IMR-90 (cell line): ENCODE measurements around the gene C17orf78. TPM values are rescaled to one million over a fixed set of nuclear protein-coding genes. Genes with fewer than 3 reads are reported as not detected.
"Not testable (repeated sequence)": the region's sequence is repeated elsewhere in the genome, so short reads cannot be mapped to it uniquely, and the experiment has no call there.

Experiments
- ATAC-seq: fragments of 200-7000 bp; cut with Tn5 transposase; 2 replicates; pipeline ENCODE4 v1.9.1; 2020; ENCODE audit warnings: low read depth, mild to moderate bottlenecking, moderate library complexity
- BruUV-seq: library from RNA; stranded (reverse); fragments of 400-500 nt; replicated peaks from 2 replicates; lab custom pipeline; 2021; lab: Mats Ljungman, UMichigan
- CTCF ChIA-PET: fragments of 300-600 bp; formaldehyde crosslinking; extraction: SDS; loops from one replicate; lab custom pipeline; 2021; ENCODE audit warnings: antibody characterized with exemption; lab: Yijun Ruan, JAX
- POLR2A ChIA-PET: fragments of 300-600 bp; sonication (Branson Sonifier 250); formaldehyde crosslinking; loops from one replicate; lab custom pipeline; 2022; ENCODE audit warnings: antibody characterized with exemption; ENCODE audit not compliant: unreplicated experiment; lab: Charles Lee
- DNase-seq: peaks from one replicate; pipeline ENCODE4 v3.0.0; 2013
- H2AFZ ChIP-seq: replicated peaks from 2 replicates; pipeline ENCODE3; 2013; ENCODE audit warnings: low read length, mild to moderate bottlenecking; ENCODE audit not compliant: poor library complexity
- H2AK5ac ChIP-seq: 2 replicates; pipeline ENCODE4 v1.6.1; 2013; ENCODE audit warnings: low read depth, low read length, inconsistent platforms
- H2AK9ac ChIP-seq: replicated peaks from 2 replicates; pipeline ENCODE3; 2013; ENCODE audit warnings: mild to moderate bottlenecking, low read depth, low read length, moderate library complexity; ENCODE audit not compliant: poor library complexity
- H2BK120ac ChIP-seq: 2 replicates; pipeline ENCODE4 v1.6.1; 2013; ENCODE audit warnings: low read depth, low read length, inconsistent platforms
- H2BK15ac ChIP-seq: 3 replicates; pipeline ENCODE4 v1.6.1; 2013; ENCODE audit warnings: low read depth, low read length, inconsistent platforms
- H2BK20ac ChIP-seq: 2 replicates; pipeline ENCODE4 v1.6.1; 2013; ENCODE audit warnings: low read depth, mild to moderate bottlenecking, inconsistent platforms, low read length, moderate library complexity
- H2BK5ac ChIP-seq: 2 replicates; pipeline ENCODE4 v1.6.1; 2013; ENCODE audit warnings: mild to moderate bottlenecking, low read depth, low read length, inconsistent platforms; ENCODE audit not compliant: poor library complexity, severe bottlenecking
- H3K14ac ChIP-seq: replicated peaks from 2 replicates; pipeline ENCODE4 v1.6.1; 2013; ENCODE audit warnings: low read depth, low read length, inconsistent platforms
- H3K18ac ChIP-seq: 2 replicates; pipeline ENCODE4 v1.6.1; 2013; ENCODE audit warnings: low read depth, low read length, control low read depth
- H3K23ac ChIP-seq: 2 replicates; pipeline ENCODE4 v1.6.1; 2013; ENCODE audit warnings: low read depth, low read length, inconsistent platforms
- H3K27ac ChIP-seq: 2 replicates; pipeline ENCODE4 v1.5.1; 2013; ENCODE audit warnings: mild to moderate bottlenecking, control low read depth, low read length; ENCODE audit not compliant: insufficient read depth
- H3K27me3 ChIP-seq: 2 replicates; pipeline ENCODE4 v1.6.1; 2013; ENCODE audit warnings: low read length; ENCODE audit not compliant: control insufficient read depth, insufficient read depth
- H3K36me3 ChIP-seq: 2 replicates; pipeline ENCODE4 v1.6.1; 2013; ENCODE audit warnings: low read length, mixed read lengths; ENCODE audit not compliant: control insufficient read depth, insufficient read depth
- H3K4ac ChIP-seq: 2 replicates; pipeline ENCODE4 v1.6.1; 2013; ENCODE audit warnings: low read depth, low read length, inconsistent platforms
- H3K4me1 ChIP-seq: 2 replicates; pipeline ENCODE4 v1.6.1; 2013; ENCODE audit warnings: low read length, mixed read lengths; ENCODE audit not compliant: control insufficient read depth, insufficient read depth
- H3K4me2 ChIP-seq: 2 replicates; pipeline ENCODE4 v1.6.1; 2013; ENCODE audit warnings: low read depth, mild to moderate bottlenecking, control low read depth, low read length, moderate library complexity
- H3K4me3 ChIP-seq: 2 replicates; pipeline ENCODE4 v1.5.1; 2013; ENCODE audit warnings: low read depth, mild to moderate bottlenecking, control low read depth, low read length, moderate library complexity; ENCODE audit not compliant: insufficient read depth
- H3K56ac ChIP-seq: 2 replicates; pipeline ENCODE4 v1.6.1; 2013; ENCODE audit warnings: low read length, inconsistent platforms; ENCODE audit not compliant: insufficient read depth; ENCODE audit errors: extremely low read depth
- H3K79me1 ChIP-seq, 2 experiments: 2 replicates each; pipeline ENCODE4 v1.6.1; 2013; ENCODE audit warnings: low read length in 2 of 2, inconsistent platforms in 1 of 2, low read depth in 1 of 2
- H3K9ac ChIP-seq: 2 replicates; pipeline ENCODE4 v1.6.1; 2013; ENCODE audit warnings: low read depth, low read length, control low read depth
- H3K9me1 ChIP-seq: 2 replicates; pipeline ENCODE4 v1.6.1; 2013; ENCODE audit warnings: low read length, inconsistent platforms; ENCODE audit not compliant: insufficient read depth
- H3K9me3 ChIP-seq: 2 replicates; pipeline ENCODE4 v1.6.1; 2013; ENCODE audit warnings: low read length; ENCODE audit not compliant: control insufficient read depth, insufficient read depth
- H4K20me1 ChIP-seq: 2 replicates; pipeline ENCODE4 v1.6.1; 2013; ENCODE audit warnings: low read length, inconsistent platforms; ENCODE audit not compliant: insufficient read depth
- H4K5ac ChIP-seq: 2 replicates; pipeline ENCODE4 v1.6.1; 2013; ENCODE audit warnings: mild to moderate bottlenecking, low read depth, low read length, control low read depth
- H4K8ac ChIP-seq, 2 experiments: 2 replicates each; pipeline ENCODE4 v1.6.1; 2013; ENCODE audit warnings: low read depth in 2 of 2, low read length in 2 of 2, control low read depth in 1 of 2, inconsistent platforms in 1 of 2
- H4K91ac ChIP-seq: 2 replicates; pipeline ENCODE4 v1.6.1; 2013; ENCODE audit warnings: low read depth, low read length, inconsistent platforms; ENCODE audit not compliant: insufficient read depth
- whole genome bisulfite sequencing, 2 experiments: methylation state at CpG; one replicate each; pipeline versions ENCODE4 v1.1.5 to v1.1.7; 2013; ENCODE audit warnings: missing lambda C conversion rate in 2 of 2; ENCODE audit not compliant: insufficient read length in 1 of 2; ENCODE audit errors: extremely low coverage in 2 of 2; 5-methylcytosine and 5-hydroxymethylcytosine counted together
- dilution Hi-C: fragments of 300-500 bp; cut with HindIII; formaldehyde crosslinking; loops from one replicate; pipeline ENCODE4 v1.14.3; 2018; ENCODE audit warnings: low sequenced_read_pairs; ENCODE audit not compliant: unreplicated experiment
- in situ Hi-C: fragments of 300-500 bp; cut with MboI; formaldehyde crosslinking; loops from 3 replicates; pipeline ENCODE4 v1.14.3; 2019; ENCODE audit warnings: low sequenced_read_pairs, inconsistent platforms, mixed read lengths
- intact Hi-C: fragments of 100-400 bp; cut with micrococcal nuclease; formaldehyde crosslinking; loops from 2 replicates; pipeline ENCODE4 v1.10.0; 2022
- polyA plus RNA-seq, 3 experiments: library from polyadenylated mRNA; depleted of rRNA; stranded (reverse); fragments of >200 nt; gene quantifications; 2 replicates each; pipeline ENCODE4 v1.2.3, GENCODE V29; 2012; ENCODE audit warnings: low replicate concordance in 1 of 3
- total RNA-seq: library from RNA; depleted of rRNA; stranded (reverse); fragments of >200 nt; gene quantifications from 2 replicates; pipeline ENCODE4 v1.2.3, GENCODE V29; 2012

Gene C17orf78
- total and polyA plus RNA-seq, 2 of the 4 experiments (the other 2 are of a cell fraction), result not detected

GRCh38 chr17:37356796-37357569 is 18.8 kb upstream of the C17orf78 start:
- H2AFZ ChIP-seq, H3K9me3 ChIP-seq, H4K20me1 ChIP-seq, H2BK15ac ChIP-seq, H3K4me1 ChIP-seq, dilution Hi-C loops, H2AK9ac ChIP-seq, H4K91ac ChIP-seq, H3K27ac ChIP-seq, BruUV-seq, H3K56ac ChIP-seq, H4K5ac ChIP-seq, H3K14ac ChIP-seq, ATAC-seq, H4K8ac ChIP-seq, H3K4me3 ChIP-seq, H2BK20ac ChIP-seq, H2BK120ac ChIP-seq, H3K9me1 ChIP-seq, CTCF ChIA-PET, H3K4ac ChIP-seq, in situ Hi-C loops, H3K18ac ChIP-seq, DNase-seq, H2BK5ac ChIP-seq, H3K36me3 ChIP-seq, POLR2A ChIA-PET, H3K4me2 ChIP-seq, H3K27me3 ChIP-seq, H2AK5ac ChIP-seq, intact Hi-C loops, H3K9ac ChIP-seq: not testable (repeated sequence)
- Histone ChIP-seq H3K79me1 (peaks cover 7 to 52% of the 10 kb centered on the region in 2 experiments; a peak in 3 of 4 replicates), H3K23ac (peak overlapping the region; percentile 59; the same call in 1 of the 2 replicates)
- WGBS, 2 experiments, result 93% methylated on average over 9 of the region's 12 CpGs; no CpG with 5 or more reads in 1 of the 2 experiments
